GM18520 (cell line): ENCODE results near the gene RSL24D1.
"Not testable (repeated sequence)": the region's sequence is repeated elsewhere in the genome, so short reads cannot be mapped to it uniquely, and the experiment has no call there.

Experiments
- ATAC-seq: cut with Tn5 transposase; IDR thresholded peaks from one replicate; pipeline ENCODE4 v1.9.1; 2021; ENCODE audit not compliant: unreplicated experiment

The RSL24D1 gene

DNA sequence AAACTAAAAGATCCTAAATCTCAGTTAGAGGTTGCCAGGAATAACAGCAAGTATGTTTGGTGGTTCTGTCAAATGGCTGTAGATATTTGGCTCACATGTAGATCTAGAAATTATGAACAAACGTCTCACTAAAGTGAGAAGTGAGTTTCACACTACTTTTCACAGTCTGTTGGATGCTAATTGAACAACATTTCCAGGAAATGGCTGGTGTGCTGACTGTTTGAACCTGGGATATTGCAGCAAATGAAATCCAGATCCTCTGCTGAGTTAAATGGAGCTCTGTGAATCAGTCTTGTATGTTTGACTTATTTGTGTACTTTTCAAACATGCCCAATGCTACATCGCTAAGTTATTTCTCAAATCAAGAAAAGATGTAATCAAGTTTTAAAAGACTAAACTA lies 21.3 kb upstream of the RSL24D1 start:
- no peak for ATAC-seq

DNA sequence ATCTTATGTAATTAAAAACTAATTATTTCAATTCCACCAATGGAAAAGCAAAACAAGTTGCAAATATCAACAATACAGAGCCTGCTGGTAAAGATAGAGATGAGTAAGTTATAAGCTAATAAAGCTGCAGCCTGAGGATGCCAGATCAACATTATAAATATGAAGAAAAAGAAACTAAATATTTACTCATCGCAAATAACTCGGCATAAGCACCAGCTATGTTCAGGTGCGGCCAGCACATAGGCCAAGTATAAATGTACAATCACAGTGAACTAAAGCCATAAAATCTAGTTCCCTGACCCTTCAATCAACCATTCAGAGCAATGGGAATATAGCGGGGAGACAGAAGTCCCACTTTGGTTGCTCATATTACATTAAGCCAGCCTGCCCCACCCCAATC lies 7.7 kb upstream of the RSL24D1 start:
- no peak for ATAC-seq

DNA sequence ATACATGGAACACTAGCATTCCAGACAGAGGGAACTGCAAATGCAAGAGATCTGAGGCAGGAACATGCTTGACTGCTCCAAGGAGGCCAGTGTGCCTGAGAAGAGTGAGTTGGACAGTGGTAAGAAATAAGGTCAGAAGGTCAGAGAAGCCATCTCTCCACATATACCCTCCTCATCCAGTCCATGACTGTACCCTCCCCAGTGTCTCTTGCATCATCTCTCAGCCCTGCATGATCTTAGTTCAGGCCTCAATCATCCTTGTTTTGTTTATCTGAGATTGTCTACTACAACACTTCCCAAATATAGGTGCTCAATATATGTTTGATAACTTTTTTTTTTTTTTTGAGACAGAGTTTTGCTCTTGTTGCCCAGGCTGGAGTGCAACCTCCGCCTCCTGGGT lies 5.5 kb upstream of the RSL24D1 start:
- no peak for ATAC-seq

DNA sequence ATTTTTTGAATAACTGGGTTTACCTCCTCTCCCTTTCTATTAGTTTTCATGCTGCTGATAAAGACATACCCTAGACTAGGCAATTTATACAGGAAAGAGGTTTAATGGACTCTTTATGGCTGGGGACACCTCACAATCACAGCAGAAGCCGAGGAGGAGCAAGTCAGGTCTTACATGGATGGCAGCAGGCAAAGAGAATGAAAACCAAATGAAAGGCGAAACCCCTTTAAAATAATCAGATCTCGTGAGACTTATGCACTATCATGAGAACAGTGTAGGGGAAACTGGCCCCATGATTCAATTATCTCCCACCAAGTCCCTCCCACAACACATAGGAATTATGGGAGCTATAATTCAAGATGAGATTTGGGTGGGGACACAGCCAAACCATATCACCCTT lies 2.0 kb upstream of the RSL24D1 start:
- no peak for ATAC-seq

DNA sequence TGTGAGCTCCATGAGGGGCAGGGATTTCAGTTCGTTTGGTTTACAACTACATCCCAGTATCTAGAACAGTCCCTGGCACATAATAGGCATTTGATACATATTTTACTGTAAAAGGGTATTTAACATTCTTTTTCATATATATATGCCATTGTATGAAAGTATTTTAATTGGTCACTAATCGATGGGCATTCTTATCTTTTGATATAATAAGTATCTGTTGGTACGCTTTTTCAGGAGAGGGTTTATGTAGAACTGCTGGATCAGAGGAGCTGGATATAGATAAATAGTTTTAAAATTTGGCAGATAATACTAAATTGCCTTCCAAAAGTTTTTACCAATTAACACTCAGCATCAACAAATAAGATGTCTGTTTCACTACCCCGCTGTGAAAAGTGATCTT lies 978 bp upstream of the RSL24D1 start:
- no peak for ATAC-seq

DNA sequence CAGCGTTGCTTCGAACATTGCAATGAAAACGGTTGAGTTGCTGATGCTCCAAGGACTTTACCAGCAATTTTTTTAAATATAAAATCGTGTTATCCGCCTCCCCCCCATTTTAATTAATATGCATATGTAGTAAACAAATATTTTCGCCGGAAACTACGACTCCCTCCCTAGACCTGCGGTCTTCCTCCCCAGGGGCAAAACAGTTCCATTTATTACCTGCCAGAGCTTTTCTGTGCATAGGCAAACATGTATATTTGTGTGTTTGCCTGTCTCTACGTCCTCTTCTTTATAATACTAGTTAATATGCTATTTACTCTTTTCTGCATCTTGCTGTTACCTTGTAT lies 593 bp upstream of the RSL24D1 start:
- no peak for ATAC-seq

- ATAC-seq, result no peak
Observed at GRCh38 chr15:55195996-55196395, 745 bp downstream of the RSL24D1 start.

DNA sequence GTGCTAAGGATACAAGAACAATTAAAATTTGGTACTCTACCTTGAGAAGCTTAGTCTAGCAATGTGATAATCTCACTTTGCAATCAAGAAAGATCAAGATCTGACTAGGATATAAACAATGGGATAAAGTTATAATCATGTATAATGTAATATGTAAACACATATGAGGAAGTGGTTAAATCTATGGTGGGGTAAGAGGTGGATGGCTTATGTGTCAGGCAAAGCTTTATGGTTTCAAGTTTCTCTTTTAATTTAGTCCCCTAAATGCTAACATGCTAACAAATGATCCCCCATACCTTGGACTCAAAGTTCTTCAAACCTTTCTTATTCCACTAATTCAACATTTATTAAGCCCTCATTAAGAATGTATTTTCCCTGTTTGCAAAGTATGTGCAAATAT lies 2.5 kb downstream of the RSL24D1 start:
- no peak for ATAC-seq

- ATAC-seq, result no peak
Observed at GRCh38 chr15:55186331-55186730, 10.4 kb downstream of the RSL24D1 start.

DNA sequence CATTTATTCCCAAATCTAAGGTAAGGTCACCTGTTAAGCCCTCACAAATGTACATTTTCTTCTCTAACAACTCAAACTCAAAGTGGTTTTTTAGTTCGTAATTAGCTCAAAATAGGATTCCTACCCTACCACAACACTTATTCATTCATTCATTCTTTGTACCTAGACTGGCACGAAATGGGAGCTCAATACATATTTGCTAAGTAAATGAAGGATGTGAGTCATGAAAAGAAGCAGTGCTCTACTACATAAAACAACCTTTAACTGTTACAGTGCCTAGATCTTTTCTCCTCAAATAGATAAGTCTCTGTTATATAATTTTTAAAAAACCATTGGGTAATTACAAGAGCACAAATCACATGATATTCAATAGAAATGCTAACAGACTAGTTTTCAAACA lies 13.1 kb downstream of the RSL24D1 start:
- no peak for ATAC-seq

GRCh38 chr15:55179141-55179540 lies 17.6 kb downstream of the RSL24D1 start:
- no peak for ATAC-seq

- ATAC-seq, result no peak
Observed at GRCh38 chr15:55170361-55170760, 26.4 kb downstream of the RSL24D1 start.

GRCh38 chr15:55168350-55168974 lies 28.3 kb downstream of the RSL24D1 start:
- peak; percentile 58 for ATAC-seq

DNA sequence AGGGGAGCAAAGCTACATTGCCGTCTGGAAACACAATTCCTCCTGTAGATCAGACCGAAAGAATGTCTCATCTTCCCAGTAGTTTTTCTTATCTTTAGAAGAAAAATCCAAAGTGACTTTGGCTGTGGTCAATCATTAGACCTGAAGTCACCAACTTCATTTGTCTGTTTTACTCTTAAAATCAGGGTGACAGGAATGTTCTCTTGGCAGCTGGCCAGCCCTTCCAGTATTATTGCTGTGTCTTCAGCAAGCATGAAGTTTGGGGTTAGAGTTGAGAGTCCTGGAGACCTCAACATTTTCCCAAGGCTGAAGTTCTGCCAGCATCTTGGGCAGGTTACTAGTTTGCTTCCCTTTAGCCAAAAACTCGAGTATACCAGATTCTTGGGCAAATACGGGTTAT lies 32.5 kb downstream of the RSL24D1 start:
- ATAC-seq, result no peak

DNA sequence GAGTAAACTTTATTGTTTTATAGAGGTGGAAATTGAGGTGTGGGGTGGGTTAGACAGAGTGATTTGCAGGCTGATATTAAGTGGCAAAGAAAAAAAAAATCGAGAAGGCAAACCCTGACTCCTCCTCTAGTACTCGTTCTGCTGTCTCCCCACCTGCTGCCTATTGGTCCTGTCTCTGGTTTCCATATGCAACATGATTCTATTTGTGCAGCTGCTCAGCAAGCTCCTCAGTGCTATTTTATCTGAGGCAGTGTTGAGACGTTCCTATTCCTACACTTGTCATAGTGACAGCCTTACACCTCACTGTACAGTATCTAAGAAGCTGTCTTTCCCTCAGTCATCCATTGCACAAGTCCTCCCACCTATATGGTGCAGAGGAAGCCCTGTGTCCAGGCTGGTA lies 45.1 kb downstream of the RSL24D1 start:
- no peak for ATAC-seq

- not testable (repeated sequence) for ATAC-seq
Observed at GRCh38 chr15:55143132-55143531, 53.6 kb downstream of the RSL24D1 start.

DNA sequence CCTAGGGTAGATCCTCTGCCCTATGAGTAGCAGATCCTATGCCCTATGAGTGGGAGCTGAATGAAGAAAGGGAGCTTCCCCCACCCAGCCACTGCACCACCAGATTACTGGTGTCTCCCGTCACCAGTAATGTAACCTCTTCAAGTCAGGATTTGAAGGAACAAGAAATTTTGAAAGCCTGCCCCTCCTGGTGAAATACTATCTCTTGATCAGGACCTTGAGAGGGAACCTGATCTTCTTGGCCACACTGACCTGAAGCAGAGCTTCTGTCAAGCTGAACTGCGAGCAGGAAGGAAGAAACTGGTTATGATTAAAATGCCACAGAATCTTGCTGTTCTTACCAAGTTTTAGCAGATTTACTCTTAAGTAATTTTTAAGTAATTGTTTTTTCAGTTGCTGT lies 62.8 kb downstream of the RSL24D1 start:
- no peak for ATAC-seq

- ATAC-seq, result no peak
Observed at GRCh38 chr15:55132672-55133071, 64.1 kb downstream of the RSL24D1 start.
